Measurements from ENCODE around the gene PKDCC. TPM values are rescaled to one million over a fixed set of nuclear protein-coding genes. Genes with fewer than 3 reads are reported as not detected.
"Not testable (repeated sequence)": the region's sequence is repeated elsewhere in the genome, so short reads cannot be mapped to it uniquely, and the experiment has no call there.

PKDCC gene
- total RNA-seq, 2 experiments from 2014 or later, result not detected

- H3K27ac Mint-ChIP-seq, result no peak overlapping the region
- no peaks in the 10 kb centered on the region for H3K36me3 Mint-ChIP-seq
- H3K9me3 Mint-ChIP-seq (ENCODE audit: low read depth), result no peaks in the 10 kb centered on the region
- no peak overlapping the region for H3K4me3 Mint-ChIP-seq
- H3K27me3 Mint-ChIP-seq, result peaks cover 11% of the 10 kb centered on the region
- DNase-seq (no peak), ATAC-seq (no peak)
- CTCF ChIA-PET, result no interaction called here
- H3K4me1 Mint-ChIP-seq, result no peaks in the 10 kb centered on the region
Observed at GRCh38 chr2:42057902-42058450, 10.2 kb downstream of the PKDCC start.

GRCh38 chr2:42059261-42059898 lies 11.6 kb downstream of the PKDCC start:
- no peak overlapping the region for H3K4me3 Mint-ChIP-seq
- no peak for ATAC-seq
- CTCF ChIA-PET, result no interaction called here
- no peaks in the 10 kb centered on the region for H3K36me3 Mint-ChIP-seq
- H3K9me3 Mint-ChIP-seq (ENCODE audit: low read depth), result no peaks in the 10 kb centered on the region
- no peaks in the 10 kb centered on the region for H3K4me1 Mint-ChIP-seq
- no peak overlapping the region for H3K27ac Mint-ChIP-seq
- DNase-seq, result no peak
- peaks cover 11% of the 10 kb centered on the region for H3K27me3 Mint-ChIP-seq

- no peaks in the 10 kb centered on the region for H3K9me3 Mint-ChIP-seq (ENCODE audit: low read depth)
- no peak overlapping the region for H3K27ac Mint-ChIP-seq
- ATAC-seq, result no peak
- H3K4me1 Mint-ChIP-seq, result no peaks in the 10 kb centered on the region
- no peak for DNase-seq
- H3K4me3 Mint-ChIP-seq, result no peak overlapping the region
- no peaks in the 10 kb centered on the region for H3K36me3 Mint-ChIP-seq
- peaks cover 11% of the 10 kb centered on the region for H3K27me3 Mint-ChIP-seq
- CTCF ChIA-PET, result no interaction called here
Observed at GRCh38 chr2:42060028-42060427, 12.2 kb downstream of the PKDCC start.

GRCh38 chr2:42060718-42061619 lies 13.1 kb downstream of the PKDCC start:
- Mint-ChIP-seq H3K36me3 (no peaks in the 10 kb centered on the region), H3K27ac (no peak overlapping the region), H3K9me3 (ENCODE audit: low read depth) (no peaks in the 10 kb centered on the region), H3K27me3 (peaks cover 9% of the 10 kb centered on the region), H3K4me1 (no peaks in the 10 kb centered on the region), H3K4me3 (no peak overlapping the region)
- CTCF ChIA-PET, result interaction anchor here (1.9 kb wide), 1 partner anchor 25 kb away, joined by 4 read pairs; no protein-coding TSS in a partner anchor
- no peak for DNase-seq
- ATAC-seq, result no peak

- no peak overlapping the region for H3K27ac Mint-ChIP-seq
- H3K4me1 Mint-ChIP-seq, result no peaks in the 10 kb centered on the region
- H3K9me3 Mint-ChIP-seq (ENCODE audit: low read depth), result no peaks in the 10 kb centered on the region
- H3K36me3 Mint-ChIP-seq, result no peaks in the 10 kb centered on the region
- DNase-seq (no peak), ATAC-seq (no peak)
- CTCF ChIA-PET, result interaction anchor here (1.9 kb wide), 1 partner anchor 25 kb away, joined by 4 read pairs; no protein-coding TSS in a partner anchor
- H3K27me3 Mint-ChIP-seq, result peaks cover 7% of the 10 kb centered on the region
- H3K4me3 Mint-ChIP-seq, result no peak overlapping the region
Observed at GRCh38 chr2:42061839-42062238, 14.0 kb downstream of the PKDCC start.

GRCh38 chr2:42063431-42064171 lies 15.8 kb downstream of the PKDCC start:
- Mint-ChIP-seq H3K36me3 (no peaks in the 10 kb centered on the region), H3K27me3 (peaks cover 9% of the 10 kb centered on the region), H3K4me1 (no peaks in the 10 kb centered on the region), H3K9me3 (ENCODE audit: low read depth) (no peaks in the 10 kb centered on the region), H3K27ac (no peak overlapping the region), H3K4me3 (no peak overlapping the region)
- DNase-seq, result no peak
- no peak for ATAC-seq
- CTCF ChIA-PET, result no interaction called here

- CTCF ChIA-PET, result no interaction called here
- H3K27me3 Mint-ChIP-seq, result peaks cover 18% of the 10 kb centered on the region
- no peaks in the 10 kb centered on the region for H3K9me3 Mint-ChIP-seq (ENCODE audit: low read depth)
- H3K36me3 Mint-ChIP-seq, result no peaks in the 10 kb centered on the region
- H3K4me3 Mint-ChIP-seq, result no peak overlapping the region
- no peaks in the 10 kb centered on the region for H3K4me1 Mint-ChIP-seq
- ATAC-seq (no peak), DNase-seq (no peak)
- no peak overlapping the region for H3K27ac Mint-ChIP-seq
Observed at GRCh38 chr2:42064417-42064942, 16.7 kb downstream of the PKDCC start.

GRCh38 chr2:42065753-42066152 lies 17.9 kb downstream of the PKDCC start:
- H3K9me3 Mint-ChIP-seq (ENCODE audit: low read depth); CTCF ChIA-PET; ATAC-seq; DNase-seq; H3K27ac Mint-ChIP-seq; H3K4me3 Mint-ChIP-seq; H3K4me1 Mint-ChIP-seq; H3K36me3 Mint-ChIP-seq: not testable (repeated sequence)
- peaks cover 26% of the 10 kb centered on the region for H3K27me3 Mint-ChIP-seq

GRCh38 chr2:42067001-42067400 lies 19.2 kb downstream of the PKDCC start:
- ATAC-seq; H3K9me3 Mint-ChIP-seq (ENCODE audit: low read depth); H3K4me3 Mint-ChIP-seq; H3K36me3 Mint-ChIP-seq; H3K4me1 Mint-ChIP-seq; CTCF ChIA-PET; DNase-seq; H3K27ac Mint-ChIP-seq: not testable (repeated sequence)
- peaks cover 26% of the 10 kb centered on the region for H3K27me3 Mint-ChIP-seq

GRCh38 chr2:42067521-42067920 lies 19.7 kb downstream of the PKDCC start:
- ATAC-seq (no peak), DNase-seq (no peak)
- H3K9me3 Mint-ChIP-seq (ENCODE audit: low read depth), result no peaks in the 10 kb centered on the region
- H3K4me3 Mint-ChIP-seq, result no peak overlapping the region
- H3K4me1 Mint-ChIP-seq, result no peaks in the 10 kb centered on the region
- CTCF ChIA-PET, result no interaction called here
- no peak overlapping the region for H3K27ac Mint-ChIP-seq
- peaks cover 26% of the 10 kb centered on the region for H3K27me3 Mint-ChIP-seq
- no peaks in the 10 kb centered on the region for H3K36me3 Mint-ChIP-seq

- CTCF ChIA-PET, result interaction anchor here (1.2 kb wide), 1 partner anchor 18 kb away, joined by 3 read pairs; no protein-coding TSS in a partner anchor
- Mint-ChIP-seq H3K9me3 (ENCODE audit: low read depth) (no peaks in the 10 kb centered on the region), H3K4me3 (no peak overlapping the region), H3K36me3 (no peaks in the 10 kb centered on the region), H3K27me3 (peaks cover 26% of the 10 kb centered on the region), H3K4me1 (no peaks in the 10 kb centered on the region), H3K27ac (no peak overlapping the region)
- DNase-seq (no peak), ATAC-seq (no peak)
Observed at GRCh38 chr2:42068571-42069178, 20.9 kb downstream of the PKDCC start.

GRCh38 chr2:42069568-42069967 lies 21.7 kb downstream of the PKDCC start:
- no peak overlapping the region for H3K4me3 Mint-ChIP-seq
- no peaks in the 10 kb centered on the region for H3K4me1 Mint-ChIP-seq
- CTCF ChIA-PET, result interaction anchor here (1.2 kb wide), 1 partner anchor 17 kb away, joined by 3 read pairs; no protein-coding TSS in a partner anchor
- peaks cover 26% of the 10 kb centered on the region for H3K27me3 Mint-ChIP-seq
- no peaks in the 10 kb centered on the region for H3K36me3 Mint-ChIP-seq
- ATAC-seq, result no peak
- no peaks in the 10 kb centered on the region for H3K9me3 Mint-ChIP-seq (ENCODE audit: low read depth)
- DNase-seq, result no peak
- H3K27ac Mint-ChIP-seq, result no peak overlapping the region

GRCh38 chr2:42071791-42072190 lies 24.0 kb downstream of the PKDCC start:
- no peaks in the 10 kb centered on the region for H3K4me1 Mint-ChIP-seq

More at GRCh38 chr2:42071791-42072190, 24.0 kb downstream of the PKDCC start:
- DNase-seq (no peak), ATAC-seq (no peak)
- CTCF ChIA-PET, result no interaction called here
- no peaks in the 10 kb centered on the region for H3K36me3 Mint-ChIP-seq
- H3K27ac Mint-ChIP-seq, result no peak overlapping the region
- H3K4me3 Mint-ChIP-seq, result no peak overlapping the region
- no peaks in the 10 kb centered on the region for H3K9me3 Mint-ChIP-seq (ENCODE audit: low read depth)
- H3K27me3 Mint-ChIP-seq, result peaks cover 23% of the 10 kb centered on the region
